Stimulated activated naive CD8-positive, alpha-beta T cell treated with anti-CD3 and anti-CD28 coated beads, Interleukin-15, Interleukin-2, amounts not matched to agents 100 U/mL and 50 U/mL, for 24 hours (primary cell): ENCODE data around the gene UGT2B28.
"Not testable (repeated sequence)": the region's sequence is repeated elsewhere in the genome, so short reads cannot be mapped to it uniquely, and the experiment has no call there.

ENCODE experiments used
- ATAC-seq: fragments of 150-1000 bp; cut with Tn5 transposase; one replicate; pipeline ENCODE4 v1.10.0; 2021
- DNase-seq: peaks from one replicate; pipeline ENCODE4 v3.0.0; 2021

Gene UGT2B28

DNA sequence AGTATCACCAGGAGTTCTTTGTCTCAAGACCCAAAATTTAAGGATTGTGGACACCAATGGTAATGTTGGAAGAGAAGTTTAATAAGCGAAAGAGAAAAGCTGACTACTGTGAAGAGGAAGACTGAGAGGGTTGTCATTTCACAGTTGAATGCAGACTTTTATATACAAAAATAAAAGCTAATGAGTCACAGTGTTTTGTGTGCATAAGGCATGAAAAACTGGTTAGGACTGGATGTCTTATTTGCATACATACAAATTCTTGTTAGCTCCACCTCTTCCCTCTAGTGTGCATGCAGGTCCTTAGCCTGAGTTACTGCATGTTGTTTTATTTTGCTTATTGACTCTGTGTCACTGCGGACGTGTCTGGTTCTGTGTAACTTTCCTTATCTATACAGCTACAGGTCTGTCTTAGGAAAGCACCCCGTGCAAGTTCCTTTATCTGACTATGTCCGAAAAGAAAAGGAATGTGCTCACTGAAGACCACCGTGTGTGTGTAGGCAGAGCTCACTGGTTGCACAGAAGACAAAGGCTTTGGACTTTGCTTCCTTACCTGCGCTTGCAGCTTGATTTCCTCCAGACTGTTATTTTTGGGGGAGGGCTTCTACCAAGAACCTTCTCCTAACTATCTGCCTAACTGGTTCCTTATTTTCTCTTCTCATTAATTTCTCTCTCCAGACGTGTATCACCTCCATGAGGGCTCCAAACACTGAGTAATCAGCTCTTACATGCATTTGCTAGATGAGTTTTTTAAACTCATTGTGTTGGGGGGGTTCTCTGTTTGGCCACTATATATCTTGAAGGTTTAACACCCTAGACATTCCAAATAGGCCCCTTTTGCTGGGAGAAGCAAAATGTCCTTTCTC, 63.5 kb downstream of the UGT2B28 start:
- not testable (repeated sequence) for ATAC-seq

More for the DNA sequence above, 63.5 kb downstream of the UGT2B28 start:
- not testable (repeated sequence) for DNase-seq
